HG03354 (cell line): ENCODE measurements around the gene HIP1.
"Not testable (repeated sequence)": the region's sequence is repeated elsewhere in the genome, so short reads cannot be mapped to it uniquely, and the experiment has no call there.

Experiments
- ATAC-seq: cut with Tn5 transposase; IDR thresholded peaks from one replicate; pipeline ENCODE4 v1.9.1; 2021; ENCODE audit warnings: mild to moderate bottlenecking; ENCODE audit not compliant: unreplicated experiment, poor library complexity, severe bottlenecking

Gene HIP1

DNA sequence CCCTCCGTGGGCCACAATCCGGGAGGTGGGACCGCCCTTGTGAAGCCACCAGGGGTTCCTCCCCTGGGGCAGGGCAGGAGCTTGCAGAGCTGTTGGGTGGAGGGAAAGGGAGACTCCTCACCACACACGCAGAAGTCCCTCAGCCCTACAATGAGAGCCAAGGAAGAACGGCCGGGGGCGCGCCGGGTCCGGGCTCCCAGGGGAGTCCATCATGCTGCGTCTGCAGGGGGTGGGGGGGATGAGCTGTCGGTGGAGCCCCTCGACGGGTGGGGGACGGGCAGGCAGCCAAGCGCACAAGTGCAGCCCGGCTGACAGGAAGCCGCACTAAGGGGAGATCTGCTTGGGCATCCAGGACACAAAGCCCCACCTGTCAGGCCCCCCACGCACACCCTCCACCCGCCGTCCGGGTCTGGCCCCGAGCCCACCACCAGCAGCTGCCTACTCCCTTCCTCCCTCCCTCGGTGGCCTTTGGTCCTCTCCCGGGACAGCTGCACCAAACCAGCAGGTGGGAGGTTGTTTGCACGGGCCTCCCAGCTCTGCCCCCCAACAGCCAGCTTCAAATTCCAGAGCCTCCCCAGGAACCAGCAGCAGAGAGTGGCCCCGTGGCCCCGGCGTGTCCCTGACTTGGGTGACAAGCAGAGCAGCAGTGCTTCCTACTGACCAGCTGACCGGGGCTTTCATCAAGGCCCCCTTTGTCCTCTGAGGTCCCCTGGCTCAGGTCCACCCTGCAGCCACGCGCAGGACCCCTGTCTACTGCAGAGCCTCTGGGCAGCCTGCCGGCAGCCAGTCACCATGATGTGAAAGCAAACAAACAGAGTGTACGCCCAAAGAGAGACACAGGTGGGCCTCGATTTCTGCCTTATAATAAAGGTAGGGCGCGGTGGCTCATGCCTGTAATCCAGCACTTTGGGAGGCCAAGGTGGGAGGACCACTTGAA lies 50.3 kb downstream of the HIP1 start:
- ATAC-seq = no peak

DNA sequence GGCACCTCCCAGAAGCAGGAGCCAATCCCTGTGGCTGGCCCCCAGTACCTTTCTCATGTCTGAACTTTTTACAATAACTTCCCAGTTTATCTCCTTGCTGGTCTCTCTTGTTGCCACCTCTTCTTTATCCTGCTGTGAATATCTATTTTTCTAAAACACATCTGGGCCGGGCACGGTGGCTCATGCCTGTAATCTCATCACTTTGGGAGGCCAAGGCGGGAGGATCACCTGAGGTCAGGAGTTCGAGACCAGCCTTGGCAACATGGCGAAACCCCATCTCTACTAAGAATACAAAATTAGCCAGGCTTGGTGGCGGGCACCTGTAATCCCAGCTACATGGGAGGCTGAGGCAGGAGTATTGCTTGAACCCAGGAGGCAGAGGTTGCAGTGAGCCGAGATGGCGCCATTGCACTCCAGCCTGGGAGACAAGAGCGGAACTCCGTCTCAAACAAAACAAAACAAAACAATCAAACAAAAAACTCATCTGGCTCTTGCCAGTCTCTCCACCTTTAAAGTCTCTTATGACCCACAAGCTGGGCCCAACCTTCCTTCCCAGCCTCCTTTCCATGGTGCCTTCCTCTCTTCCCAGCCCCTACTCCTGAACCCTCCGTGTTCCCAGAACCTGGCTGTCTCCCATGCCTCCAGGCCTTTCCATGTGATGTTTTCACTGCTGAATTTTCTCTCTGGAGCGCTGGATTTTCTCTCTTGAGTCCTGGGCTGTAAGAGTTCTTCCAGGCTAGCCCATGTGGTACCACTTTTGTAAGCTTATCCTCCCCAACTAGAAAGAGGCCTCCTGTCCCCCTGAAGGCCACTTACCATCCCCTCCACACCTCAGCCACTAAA lies 51.3 kb downstream of the HIP1 start:
- ATAC-seq = no peak

DNA sequence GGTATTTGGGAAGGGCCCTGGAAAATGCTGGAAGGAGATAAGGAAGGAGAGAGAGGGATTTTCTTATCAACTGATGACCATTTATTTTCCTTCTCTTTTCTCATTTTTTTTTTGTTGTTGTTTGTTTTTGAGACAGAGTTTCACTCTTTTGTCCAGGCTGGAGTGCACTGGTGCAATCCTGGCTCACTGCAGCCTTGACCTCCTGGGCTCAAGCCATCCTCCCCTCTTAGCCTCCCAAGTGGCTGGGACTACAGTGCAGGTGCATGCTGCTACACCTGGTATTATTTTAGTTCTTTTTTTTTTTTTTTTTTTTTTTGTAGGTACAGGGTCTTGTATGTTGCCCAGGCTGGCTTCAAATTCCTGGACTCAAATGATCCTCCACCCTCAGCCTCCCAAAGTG lies 52.2 kb downstream of the HIP1 start:
- ATAC-seq = no peak

DNA sequence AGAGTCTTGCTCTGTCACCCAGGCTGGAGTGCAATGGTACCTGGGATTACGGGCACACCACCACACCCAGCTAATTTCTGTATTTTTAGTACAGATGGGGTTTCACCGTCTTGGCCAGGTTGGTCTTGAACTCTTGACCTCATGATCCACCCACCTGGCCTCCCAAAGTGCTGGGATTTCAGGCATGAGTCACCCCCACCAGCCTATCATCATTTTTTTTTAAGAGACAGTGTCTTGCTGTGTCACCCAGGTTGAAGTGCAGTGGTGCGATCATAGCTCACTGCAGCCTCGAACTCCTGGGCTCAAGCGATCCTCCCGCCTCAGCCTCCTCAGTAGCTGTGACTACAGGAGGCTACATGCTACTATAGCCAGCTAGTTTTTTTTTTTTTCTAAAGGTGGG lies 56.7 kb downstream of the HIP1 start:
- not testable (repeated sequence) for ATAC-seq

DNA sequence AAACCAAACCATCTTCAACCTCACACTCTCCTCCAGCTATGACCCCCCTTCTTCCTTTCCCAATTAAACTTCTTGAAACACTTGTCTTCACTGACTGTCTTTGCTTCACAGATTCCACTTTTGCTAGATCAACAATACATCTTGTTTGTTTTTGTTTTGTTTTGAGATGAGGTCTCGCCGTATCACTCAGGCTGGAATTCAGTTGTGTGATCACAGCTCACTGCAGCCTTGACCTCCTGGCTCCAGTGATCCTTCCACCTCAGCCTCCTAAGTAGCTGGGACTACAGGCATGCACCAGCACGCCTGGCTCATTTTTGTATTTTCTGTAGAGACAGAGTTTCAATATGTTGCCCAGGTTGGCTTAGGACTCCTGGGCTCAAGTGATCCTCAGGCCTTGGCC lies 59.7 kb downstream of the HIP1 start:
- no peak for ATAC-seq

DNA sequence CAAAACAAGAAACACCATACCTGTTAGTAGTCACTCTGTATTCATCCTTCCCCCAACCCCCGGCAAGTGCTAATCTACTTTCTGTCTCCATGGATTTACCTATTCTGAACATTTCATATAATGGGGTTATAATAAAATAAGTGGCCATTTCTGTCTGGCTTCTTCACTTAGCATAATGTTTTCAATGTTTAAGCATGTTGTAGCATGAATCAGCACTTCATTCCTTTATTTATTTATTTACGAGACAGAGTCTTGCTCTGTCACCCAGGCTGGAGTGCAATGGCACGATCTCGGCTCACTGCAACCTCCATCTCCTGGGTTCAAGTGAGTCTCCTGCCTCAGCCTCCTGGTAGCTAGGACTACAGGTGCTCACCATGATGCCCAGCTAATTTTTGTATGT lies 69.2 kb downstream of the HIP1 start:
- ATAC-seq = no peak

DNA sequence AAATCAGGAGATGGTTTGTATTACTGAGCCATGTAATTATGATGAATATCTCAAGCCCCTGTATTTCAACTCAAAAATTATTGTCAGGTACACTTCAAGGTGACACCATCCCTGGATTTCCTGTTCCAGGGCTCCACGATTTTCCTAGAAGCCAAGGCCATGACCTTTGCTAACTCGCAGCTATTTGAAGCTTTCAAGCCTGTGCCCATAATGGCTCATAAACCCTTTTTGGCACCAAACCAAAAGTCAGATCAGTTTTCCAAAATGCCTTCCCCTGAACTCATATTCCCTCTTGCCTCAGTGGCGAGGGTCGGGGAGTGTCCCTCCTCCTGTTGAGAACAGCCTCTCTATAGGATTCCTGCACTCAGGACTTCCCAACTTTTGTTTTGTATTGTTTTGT lies 70.8 kb downstream of the HIP1 start:
- ATAC-seq = no peak

DNA sequence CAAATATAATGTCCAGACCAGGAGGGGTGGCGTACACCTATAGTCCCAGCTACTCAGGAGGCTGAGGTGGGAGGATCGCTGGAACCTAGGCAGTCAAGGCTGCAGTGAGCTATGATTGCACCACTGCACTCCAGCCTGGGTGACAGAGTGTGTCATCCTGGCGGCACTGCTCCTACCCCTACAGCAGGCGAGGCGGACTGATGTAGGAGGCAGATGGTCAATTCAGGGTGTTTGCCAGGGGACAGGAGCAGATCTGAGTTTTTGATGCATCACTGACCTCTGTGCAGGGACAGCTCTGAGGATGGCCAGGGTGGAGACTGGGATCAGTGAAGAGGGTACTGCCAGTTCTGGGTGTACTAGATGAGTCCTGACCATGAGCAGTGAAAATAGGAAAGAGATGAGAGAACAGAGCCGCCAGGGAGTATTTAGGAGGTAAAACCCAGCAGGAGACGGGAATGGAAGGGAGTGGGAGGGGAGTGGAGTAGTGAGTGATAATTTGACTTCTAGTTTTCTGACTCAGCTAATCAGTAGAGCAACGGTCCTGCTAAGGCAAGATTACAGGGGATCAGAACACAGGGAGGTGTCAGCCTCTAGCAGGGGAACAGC lies 75.3 kb downstream of the HIP1 start:
- peak; percentile 51 for ATAC-seq

DNA sequence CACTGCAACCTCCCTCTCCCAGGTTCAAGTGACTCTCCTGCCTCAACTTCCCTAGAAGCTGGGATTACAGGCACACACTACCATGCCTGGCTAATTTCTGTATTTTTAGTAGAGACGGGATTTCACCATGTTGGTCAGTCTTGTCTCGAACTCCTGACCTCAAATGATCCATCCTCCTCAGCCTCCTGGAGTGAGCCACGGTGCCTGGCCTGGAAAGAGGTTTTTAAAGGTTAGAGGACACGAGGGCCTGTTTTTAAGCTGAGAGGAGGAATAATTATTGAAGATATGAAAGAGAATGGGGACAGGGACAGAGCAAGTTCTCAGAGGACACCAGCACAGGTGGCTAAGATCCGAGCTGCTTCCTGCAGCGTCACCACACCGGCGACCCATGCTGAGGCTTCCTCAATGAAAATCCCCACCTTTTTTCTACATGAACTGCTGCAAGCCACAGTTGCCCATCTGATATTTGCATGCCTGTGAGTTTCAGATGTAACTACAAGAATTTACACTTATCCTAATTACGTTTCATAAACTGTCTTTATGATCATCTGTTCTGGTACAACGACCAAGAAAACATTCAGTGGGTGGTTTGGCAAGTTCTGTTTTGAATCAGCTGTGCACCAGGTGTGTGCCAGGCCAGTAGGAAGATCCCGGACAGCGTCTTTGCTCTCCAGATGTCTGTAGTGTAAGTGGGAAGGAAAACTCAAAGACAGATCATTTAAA lies 76.0 kb downstream of the HIP1 start:
- ATAC-seq = peak; percentile 91

DNA sequence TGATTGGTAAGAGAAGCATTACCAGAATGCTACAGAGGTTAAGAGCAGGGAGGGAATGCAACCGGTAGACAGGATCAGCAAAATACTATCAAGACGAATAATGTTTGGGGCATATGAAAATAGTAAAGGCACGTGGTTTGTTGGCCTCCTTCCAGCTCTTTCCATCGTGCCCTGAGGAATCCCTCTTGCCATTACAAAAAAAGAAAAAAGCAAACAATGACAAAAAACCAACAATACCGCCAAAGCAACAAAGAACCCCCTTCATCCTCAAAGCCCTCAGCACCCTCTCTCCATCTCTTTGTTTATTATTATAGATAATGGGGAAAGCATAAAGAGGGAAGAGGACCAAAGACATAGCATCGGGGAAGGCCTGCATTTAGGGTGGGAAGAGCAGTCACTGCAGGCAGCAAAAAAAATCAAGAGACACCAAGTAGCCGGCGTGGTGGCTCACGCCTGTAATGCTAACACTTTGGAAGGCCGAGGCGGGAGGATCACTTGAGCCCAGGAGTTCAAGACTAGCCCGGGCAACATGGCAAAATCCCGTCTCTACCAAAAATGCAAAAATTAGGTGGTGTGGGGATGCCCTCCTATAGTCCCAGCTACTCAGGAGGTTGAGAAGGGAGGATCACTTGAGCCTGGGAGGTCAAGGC lies 78.0 kb downstream of the HIP1 start:
- no peak for ATAC-seq

DNA sequence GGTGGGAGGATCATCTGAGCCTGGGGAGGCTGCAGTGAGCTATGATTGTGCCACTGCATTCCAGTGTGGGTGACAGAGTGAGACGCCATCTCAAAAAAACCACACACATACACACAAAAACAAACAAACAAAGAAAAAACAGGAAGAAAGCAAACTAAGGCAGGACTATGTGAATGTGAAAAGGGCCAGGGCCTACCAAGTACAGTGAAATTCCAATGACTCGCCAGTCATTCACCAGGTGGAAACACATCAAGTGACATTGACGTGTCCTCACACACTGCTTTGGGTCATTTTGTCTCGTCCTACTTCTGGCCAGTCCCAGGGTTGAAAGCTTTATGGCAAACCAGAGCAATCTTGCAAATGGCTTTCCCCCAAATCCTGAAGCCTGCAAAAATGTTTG lies 79.9 kb downstream of the HIP1 start:
- ATAC-seq = no peak

DNA sequence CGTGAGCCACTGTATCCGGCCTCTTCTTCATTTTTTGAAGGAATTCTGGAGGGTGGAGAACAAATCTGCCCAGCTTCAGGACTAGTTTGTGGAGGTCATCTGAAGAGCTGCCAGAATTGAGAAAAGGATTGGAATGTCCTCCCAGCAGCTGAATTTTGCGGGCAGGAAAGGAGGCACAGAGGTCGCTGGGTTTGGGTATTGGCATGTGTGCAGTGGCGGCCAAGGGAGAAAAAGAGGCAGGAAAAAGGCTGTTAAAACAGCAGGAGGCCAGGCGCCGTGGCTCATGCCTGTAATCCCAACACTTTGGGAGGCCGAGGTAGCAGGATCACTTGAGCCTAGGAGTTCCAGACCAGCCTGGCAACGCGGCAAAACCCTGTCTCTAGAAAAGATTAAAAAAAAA lies 80.4 kb downstream of the HIP1 start:
- no peak for ATAC-seq

DNA sequence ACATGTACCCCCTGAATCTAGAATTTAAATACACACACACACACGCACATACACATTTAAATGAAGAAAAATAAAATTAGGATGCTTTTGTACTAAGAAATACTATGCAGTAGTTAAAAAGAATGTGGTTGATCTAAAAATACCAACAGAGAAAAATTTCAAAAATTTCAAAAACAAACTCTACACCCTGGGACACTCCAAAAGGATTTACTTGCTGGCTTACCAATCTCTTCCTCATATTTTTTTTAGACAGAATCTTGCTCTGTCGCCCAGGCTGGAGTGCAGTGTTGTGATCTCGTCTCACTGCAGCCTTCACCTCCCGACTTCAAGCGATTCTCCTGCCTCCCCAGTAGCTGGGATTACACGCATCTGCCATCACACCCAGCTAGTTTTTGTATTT lies 80.9 kb downstream of the HIP1 start:
- ATAC-seq = no peak

DNA sequence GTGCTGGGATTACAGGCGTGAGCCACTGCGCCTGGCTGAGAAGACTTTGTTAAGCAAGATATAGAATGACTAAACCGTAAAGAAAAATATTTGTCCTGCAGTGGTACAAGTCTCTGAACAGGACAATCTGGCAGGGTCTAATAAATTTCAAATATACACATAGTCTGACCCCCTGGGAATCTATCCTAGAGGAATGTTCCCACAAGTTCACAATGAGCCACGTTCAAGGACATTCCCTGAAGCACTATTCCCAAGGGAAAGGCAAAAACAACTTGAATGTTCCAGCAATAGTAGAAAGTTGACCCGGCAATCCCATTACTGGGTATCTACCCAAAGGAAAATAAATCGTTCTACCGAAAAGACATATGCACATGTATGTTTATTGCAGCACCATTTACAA lies 82.0 kb downstream of the HIP1 start:
- ATAC-seq = no peak

DNA sequence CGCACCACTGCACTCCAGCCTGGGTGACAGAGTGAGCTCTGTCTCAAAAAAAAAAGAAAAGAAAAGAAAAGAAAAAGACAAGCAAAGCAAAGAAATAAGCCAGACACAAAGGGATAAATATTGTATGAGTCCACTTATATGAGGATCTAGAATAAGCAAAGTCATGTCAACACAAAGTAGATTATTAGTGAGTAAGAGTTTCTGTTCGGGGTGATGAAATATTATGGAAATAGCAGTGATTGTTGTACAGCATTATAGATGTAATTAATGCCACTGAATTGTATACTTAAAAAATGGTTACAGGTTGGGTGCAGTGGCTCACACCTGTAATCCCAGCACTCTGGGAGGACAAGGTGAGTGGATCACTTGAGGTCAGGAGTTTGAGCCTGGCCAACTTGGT lies 83.2 kb downstream of the HIP1 start:
- no peak for ATAC-seq

DNA sequence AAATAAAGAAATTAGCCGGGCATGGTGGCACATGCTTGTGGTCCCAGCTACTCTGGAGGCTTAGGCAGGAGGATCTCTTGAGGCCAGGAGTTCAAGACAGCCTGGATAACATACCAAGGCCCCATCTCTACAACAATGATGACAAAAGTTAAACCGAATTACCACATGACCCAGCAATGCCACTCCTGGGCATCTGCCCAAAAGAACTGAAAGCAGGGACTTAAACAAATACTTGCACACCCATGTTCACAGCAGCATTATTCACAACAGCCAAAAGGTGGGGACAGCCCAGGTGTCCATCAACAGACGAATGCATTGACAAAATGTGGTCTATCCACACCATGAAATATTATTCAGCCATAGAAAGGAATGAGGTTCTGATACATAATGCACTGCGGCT lies 83.9 kb downstream of the HIP1 start:
- no peak for ATAC-seq

DNA sequence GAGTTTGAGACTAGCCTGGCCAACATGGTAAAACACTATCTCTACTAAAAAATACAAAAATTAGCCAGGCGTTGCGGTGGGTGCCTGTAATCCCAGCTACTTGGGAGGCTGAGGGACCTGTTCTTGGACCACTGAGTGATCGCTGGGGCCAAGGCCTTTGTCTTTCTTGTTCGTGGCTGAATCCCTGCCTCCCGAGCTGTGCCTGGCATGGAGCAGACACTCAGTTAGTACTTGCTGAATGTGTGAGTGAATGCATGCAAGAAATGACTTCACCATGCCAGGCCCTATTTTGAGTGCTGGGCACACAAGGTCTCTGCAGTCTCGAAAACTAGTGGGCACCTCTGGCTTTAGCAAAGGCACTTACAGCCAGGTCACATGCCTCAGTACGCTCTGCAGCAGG lies 85.1 kb downstream of the HIP1 start:
- ATAC-seq = no peak

DNA sequence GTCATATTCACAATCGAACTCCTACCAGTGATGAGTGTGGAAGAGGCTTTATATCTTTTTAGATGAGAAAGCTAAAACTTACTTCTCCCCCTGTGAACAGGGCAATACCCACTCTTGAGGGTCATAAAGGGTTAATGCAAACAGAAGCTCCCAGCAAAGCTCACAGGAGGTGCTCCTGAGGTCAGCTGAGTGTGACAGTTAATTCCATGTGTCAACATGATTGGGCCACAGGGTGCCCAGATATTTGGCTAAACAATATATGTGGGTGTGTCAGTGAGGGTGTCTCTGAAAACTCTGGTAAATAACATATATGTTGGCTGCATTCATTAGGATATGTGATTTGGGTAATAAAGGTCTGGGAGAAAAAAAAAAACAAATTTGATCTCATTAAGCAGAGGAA lies 86.0 kb downstream of the HIP1 start:
- no peak for ATAC-seq

DNA sequence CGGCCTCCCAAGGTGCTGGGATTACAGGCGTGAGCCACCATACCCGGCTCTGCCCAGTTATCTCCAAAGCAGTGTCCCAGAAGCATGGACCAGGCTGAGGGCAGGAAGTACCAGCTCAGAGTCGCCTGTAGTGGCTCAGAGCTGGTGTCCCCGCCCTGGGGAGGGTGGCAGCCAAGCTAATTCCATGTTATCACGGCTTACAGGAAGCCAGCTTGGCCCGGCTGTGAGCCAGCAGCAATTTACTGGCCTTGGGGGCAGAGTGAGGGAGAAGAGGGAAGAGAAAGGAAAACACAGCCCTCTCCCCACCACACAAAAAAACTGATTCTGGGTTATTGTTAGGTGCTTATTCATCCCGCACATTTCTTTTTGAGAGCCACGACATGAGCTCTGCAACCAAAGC lies 88.1 kb downstream of the HIP1 start:
- no peak for ATAC-seq
